HG03097 (cell line): ENCODE measurements around the gene AMBRA1.

Experiments used
- ATAC-seq: cut with Tn5 transposase; IDR thresholded peaks from one replicate; pipeline ENCODE4 v1.9.1; 2021; ENCODE audit not compliant: unreplicated experiment, low FRiP score

AMBRA1 gene

GRCh38 chr11:46408407-46408986, 185.3 kb downstream of the AMBRA1 start:
- ATAC-seq = no peak

- ATAC-seq = no peak
Measured at GRCh38 chr11:46407635-46408034, 186.2 kb downstream of the AMBRA1 start.

DNA sequence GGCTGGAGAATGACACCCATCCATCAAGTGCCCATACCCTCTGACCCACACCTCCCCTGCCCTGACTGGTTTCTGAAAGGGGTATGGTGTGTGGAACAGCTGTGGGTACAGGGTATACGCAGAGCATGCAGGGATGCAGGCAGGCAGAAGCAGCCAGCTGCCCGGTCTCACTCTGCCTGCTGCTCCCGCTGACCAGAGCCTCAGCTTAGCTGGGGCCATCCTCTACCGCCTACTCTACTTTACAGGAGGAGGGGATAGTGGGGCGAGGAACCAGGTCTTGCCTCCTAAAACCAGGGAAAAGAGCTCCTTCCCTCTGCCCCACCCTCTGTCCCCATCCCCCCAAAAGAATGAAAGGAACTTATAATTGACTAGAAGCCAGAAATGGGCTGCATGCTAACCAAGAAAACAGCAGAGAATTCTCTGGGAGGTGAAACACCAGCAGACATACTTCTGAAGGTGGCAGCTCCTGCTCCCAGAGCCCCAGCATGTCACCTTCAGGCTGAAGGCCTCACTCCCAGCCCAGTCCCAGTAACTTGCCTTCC, 189.3 kb downstream of the AMBRA1 start:
- ATAC-seq = no peak

DNA sequence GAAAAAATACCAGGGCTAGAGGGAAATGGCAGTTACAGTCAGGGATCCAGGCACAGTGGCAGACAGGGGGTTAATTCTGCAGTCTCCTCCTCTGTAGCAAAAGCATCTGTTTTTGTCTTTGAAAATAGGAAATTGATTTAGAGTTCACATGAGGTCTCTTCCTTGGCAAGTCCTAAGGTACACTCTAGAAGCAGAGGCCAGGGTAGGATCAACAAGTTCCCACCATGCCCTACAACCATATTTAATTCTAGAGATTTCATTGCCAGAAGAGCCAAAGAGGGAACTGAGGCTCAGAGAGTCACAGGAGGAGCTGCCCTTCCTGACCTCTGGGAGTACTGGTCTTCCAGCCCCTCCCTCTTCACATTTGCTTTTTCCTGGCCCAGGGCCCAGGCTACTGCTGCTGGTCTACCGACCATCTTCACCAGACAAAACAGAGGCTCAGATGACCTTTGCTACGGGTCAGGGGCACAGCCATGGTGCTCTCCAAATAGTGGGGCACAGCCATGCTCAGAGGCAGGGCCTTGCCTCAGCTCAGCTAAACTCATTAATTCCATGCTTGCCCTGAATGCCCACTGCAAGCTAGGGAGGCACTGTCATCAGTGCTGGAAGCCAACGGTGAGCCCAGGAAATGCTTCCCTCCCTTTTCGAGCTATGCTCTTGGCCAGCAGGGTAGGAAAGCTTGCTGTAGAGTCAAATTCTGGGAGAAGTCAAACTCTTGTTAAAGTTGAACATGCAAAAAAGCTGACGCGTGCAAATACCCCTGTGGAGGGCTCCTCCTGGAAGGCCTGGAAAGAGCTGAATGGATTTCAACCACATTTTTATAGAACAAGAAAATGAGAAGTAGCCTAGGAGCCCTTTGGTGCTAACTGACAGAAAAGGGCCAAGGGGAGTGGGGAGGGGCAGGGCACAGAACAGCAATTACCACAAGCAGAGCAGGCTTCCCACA, 190.6 kb downstream of the AMBRA1 start:
- ATAC-seq = no peak

GRCh38 chr11:46397526-46397925, 196.3 kb downstream of the AMBRA1 start:
- no peak for ATAC-seq

DNA sequence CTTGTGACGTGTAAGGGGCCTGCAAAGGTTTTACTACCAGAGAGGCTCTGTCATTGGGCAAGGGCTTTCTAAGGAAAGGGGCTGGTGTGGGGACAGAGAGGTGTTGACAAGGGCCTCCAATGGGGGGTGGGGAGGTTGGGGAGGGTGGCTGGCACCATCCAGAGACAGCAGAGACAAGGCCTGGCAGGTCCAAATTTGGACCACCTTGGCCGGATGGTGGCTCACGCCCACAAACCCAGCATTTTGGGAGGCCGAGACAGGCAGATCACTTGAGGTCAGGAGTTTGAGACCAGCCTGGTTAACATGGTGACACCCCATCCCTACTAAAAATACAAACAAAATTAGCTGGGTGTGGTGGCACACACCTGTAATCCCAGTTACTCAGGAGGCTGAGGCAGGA, 200.1 kb downstream of the AMBRA1 start:
- ATAC-seq = no peak

DNA sequence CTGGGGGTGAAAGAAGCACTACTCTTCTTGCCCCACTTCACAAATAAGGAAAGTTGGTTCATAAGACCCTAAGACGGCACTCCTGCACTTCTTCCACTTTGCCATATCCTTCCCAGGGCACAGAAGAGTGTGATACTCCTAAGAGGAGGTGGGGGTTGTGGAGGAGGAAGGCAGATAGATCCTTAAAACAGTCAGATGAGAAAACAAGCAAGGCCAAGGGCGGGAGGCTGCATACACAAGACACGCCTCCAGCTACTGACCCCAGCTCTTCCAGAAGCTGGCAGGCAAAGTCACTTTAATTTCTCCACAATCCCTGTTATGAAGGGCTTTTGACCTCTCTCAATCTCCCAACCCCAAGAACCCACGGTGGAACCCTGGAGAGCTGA, 200.6 kb downstream of the AMBRA1 start:
- no peak for ATAC-seq

GRCh38 chr11:46392421-46393230, 201.2 kb downstream of the AMBRA1 start:
- ATAC-seq = no peak

DNA sequence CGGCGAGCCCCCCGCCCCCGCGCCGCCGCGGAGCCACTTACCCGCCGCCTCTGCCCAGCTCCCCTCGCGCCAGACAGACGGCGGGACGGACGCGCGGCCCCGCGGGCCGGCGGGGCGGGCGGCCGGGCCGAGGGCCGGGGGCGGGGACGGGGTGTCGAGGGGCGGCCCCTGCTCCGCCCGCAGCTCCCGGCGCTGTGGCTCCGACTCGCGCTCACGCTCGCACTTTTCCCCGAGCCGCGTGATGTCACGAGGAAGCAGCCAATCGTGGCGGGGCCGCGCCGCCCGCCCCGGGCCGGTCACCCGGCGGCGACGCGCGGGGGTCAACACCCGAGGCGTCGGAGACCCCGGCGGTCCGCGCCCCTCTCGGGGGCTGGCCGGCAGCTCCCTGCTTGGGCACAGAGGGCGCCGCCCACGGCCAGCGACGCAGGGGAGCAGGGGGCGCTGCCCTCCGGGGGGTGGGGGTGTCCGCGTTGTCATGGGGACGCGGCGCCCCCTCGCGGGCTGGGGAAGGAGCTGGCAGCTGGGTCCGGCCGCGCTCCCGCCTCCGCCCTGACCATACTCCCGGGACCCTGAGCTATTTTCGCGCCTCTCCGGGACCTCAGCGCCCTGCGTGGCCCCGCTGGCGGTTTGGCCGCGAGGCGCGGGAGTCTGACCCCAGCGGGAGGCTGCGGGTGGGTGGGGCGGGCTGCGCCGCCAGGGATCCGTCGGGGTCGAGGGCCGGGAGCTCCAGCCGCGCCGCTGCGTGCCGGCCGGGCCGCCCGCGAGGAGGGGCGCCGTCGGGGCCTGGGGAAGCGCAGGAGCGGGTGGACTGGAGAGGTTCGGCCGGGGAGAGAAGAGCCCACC, 202.0 kb downstream of the AMBRA1 start, which contains the start of gene CHRM4:
CHRM4 (minus strand) TSS at position 199 of the 843 bp plus-strand sequence. CDS start 5,219 bp downstream, outside the sequence.
- ATAC-seq = no peak

GRCh38 chr11:46391186-46391577, 202.6 kb downstream of the AMBRA1 start:
- no peak for ATAC-seq

GRCh38 chr11:46390331-46391171, 203.3 kb downstream of the AMBRA1 start:
- no peak for ATAC-seq

DNA sequence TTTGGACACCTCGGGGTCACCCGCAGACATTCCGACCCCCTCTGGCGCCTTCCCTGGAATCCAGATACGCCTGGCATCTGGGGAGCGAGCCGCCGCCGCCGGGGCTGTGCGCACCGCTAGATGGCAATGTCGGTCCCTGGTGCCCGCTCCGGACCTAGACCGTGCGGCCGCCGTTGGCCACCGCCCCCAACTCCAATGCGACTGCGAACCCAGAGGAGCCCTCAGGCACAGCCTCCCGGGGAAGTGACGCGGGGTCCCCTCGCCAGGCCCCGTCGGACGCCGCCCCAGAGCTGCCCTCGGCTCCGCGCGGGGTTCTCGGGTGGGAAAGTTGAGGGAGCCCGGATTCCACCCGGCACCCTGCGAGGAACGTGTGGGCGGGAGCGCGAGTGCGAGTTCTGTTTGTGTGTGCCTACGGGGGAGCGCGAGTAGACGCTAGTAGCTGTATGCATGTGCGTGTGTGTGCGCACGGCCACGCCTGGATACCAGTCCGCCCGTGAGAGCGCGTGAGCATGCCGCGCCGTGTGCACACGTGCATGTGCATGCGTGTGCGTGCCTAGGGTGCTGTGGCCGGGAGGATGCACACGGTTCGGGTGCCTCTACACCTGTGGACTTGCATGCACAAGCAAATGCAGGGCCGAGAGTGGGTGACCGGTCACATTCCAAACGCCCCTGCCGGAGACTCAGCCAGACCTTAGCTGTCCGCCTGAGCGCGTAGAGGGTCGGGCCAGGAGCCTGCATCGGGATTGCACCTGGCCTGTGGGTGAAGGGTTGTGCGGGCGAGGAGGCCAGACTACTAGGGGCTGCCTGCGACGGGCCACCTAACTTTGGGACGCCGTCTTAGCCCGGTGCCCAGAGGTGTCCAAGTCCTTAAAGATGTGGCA, 204.1 kb downstream of the AMBRA1 start:
- ATAC-seq = no peak

DNA sequence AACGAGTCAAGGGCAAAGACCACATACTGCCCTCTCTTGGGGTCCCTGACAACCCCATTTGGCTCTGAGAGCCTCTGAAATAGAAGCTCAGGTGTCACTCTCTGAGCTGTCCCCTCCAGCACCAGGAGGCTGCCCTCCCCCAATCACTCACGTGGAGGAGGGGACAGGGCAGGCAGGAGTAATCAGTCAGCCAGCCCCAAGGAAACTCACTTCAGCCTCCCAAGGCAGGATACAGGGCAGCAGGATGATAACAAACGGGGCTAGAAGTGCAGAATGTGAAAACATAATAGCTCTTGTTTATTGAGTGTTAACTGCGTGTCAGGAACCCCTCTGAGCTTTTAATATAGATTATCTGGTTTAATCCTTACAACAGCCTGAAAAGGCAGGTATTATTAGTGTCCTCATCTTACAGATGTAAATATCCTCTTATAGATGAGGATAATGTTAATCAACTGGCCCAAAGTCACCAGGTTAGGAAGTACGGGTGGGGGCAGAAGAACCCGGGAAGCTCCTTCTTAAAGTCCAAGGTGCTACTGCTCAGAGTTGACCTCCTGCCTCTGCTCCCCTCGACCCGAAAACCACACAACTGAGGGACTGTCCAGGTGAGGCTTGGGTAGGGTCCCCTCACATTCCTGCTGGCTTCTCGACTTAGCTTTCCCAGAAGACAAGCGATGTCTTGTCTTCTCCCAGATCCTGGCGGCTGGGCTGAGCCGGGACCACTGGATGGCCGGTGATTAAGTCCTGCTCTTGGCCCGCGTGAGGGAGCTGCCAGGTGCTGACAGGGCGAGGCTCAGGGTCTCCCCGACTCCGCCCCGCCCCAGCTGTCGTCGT, 205.0 kb downstream of the AMBRA1 start:
- ATAC-seq = no peak

- ATAC-seq = no peak
Measured at GRCh38 chr11:46387919-46388618, 205.8 kb downstream of the AMBRA1 start.

DNA sequence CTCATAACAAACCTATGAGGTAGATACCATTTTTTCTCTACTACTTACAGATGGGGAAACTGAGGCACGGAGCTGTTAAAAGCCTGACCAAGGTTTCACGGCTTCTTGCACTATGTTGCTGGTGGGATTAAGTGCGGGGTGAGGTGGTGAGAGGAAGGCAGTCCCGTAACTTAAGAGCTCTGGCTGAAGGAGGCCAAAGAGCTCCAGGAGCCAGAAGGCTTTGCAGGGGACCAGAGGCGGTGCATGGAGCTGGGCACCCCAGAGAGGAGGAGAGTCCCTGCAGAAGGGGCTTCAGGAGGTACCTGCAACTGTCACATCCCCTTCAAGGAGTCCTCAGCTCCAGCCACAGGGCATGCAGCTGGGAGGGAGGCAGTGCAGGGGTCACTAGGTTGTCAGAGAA, 206.4 kb downstream of the AMBRA1 start:
- ATAC-seq = no peak

- no peak for ATAC-seq
Measured at GRCh38 chr11:46386674-46387073, 207.1 kb downstream of the AMBRA1 start.
